ENCODE measurements around the gene GALNT15.

GALNT15 gene

DNA sequence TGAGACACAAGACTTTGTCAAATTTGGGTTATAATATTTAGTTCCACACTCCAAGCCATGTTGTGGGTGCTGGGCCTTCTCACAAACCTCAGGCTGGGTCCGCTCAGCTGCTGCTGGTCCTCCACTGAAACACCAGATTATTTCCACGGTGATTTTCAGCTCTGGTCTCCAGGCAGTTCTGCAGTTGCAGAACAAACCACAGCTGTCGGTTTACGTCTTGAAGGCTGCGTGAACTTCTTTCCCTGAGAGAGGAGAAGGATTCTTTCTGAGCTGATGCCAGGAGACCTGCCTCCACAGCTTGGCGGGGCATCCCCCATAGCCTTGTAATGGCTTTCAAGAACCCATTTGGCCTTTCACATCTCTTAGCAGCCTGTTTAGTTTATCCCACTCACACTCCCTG, 16.2 kb downstream of the GALNT15 start:
- Histone ChIP-seq H2AK5ac (ENCODE audit: low read length) (no peak overlapping the region), H3K4ac (ENCODE audit: low read depth, low read length) (no peak overlapping the region), H3K9me3 (ENCODE audit: insufficient read depth, low read depth, low read length) (no peaks in the 10 kb centered on the region), H3K23ac (ENCODE audit: low read length) (no peak overlapping the region), H3K14ac (ENCODE audit: low read length) (no peak overlapping the region), H3K18ac (ENCODE audit: low read length) (no peak overlapping the region), H3K27me3 (ENCODE audit: insufficient read depth, low read length) (no peaks in the 10 kb centered on the region), H2AFZ (ENCODE audit: insufficient read depth, low read length, poor library complexity) (no peak overlapping the region), H4K12ac (ENCODE audit: low read depth, low read length) (no peak overlapping the region), H3K4me1 (ENCODE audit: control insufficient read depth in 1 of 2, insufficient read depth in 2 of 2, low read length in 2 of 2) (no peaks in the 10 kb centered on the region), H2BK12ac (ENCODE audit: low read length) (no peak overlapping the region), H4K91ac (ENCODE audit: low read depth, low read length) (no peak overlapping the region), H3K36me3 (ENCODE audit: control insufficient read depth in 1 of 2, insufficient read depth in 2 of 2, low read length in 2 of 2) (no peaks in the 10 kb centered on the region), H3K4me3 (ENCODE audit: low read depth, low read length) (no peak overlapping the region), H2BK120ac (ENCODE audit: insufficient read depth, low read length, poor library complexity) (no peak overlapping the region), H3K9ac (ENCODE audit: low read length) (no peak overlapping the region), H4K8ac (ENCODE audit: low read depth, low read length) (no peak overlapping the region), H3K4me2 (ENCODE audit: low read length) (no peak overlapping the region), H2BK5ac (ENCODE audit: low read depth, low read length, poor library complexity) (no peak overlapping the region), H3K79me1 (ENCODE audit: low read length) (no peaks in the 10 kb centered on the region), H3K79me2 (ENCODE audit: control insufficient read depth, insufficient read depth, low read length, poor library complexity) (no peaks in the 10 kb centered on the region), H3K27ac (ENCODE audit: low read depth, low read length) (no peak overlapping the region)
- no CpG with 5 or more reads among the region's 6 CpGs for WGBS (ENCODE audit: extremely low coverage, insufficient coverage, insufficient read length)
- no peak for DNase-seq

DNA sequence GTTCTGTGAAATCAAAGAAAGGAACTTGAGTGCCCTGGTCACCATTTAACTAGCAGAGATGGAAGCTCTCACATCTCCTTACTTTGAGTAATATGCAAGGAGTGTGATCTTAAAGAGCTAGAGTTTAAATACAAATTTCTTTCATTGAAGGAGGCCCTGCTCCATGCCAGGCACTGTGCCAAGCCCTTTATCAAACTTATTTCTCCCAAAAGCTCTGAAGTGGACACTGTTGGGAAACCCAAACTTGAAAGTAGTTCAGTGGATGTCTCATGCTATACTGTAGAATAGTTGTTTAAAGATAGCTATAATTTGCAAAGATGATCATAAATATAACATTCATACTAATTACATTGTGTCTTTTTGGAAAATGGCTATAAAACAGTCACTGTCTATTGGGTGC, 17.1 kb downstream of the GALNT15 start:
- Histone ChIP-seq H4K12ac (ENCODE audit: low read depth, low read length) (no peak overlapping the region), H2AK5ac (ENCODE audit: low read length) (no peak overlapping the region), H4K8ac (ENCODE audit: low read depth, low read length) (no peak overlapping the region), H2BK5ac (ENCODE audit: low read depth, low read length, poor library complexity) (no peak overlapping the region), H3K4me2 (ENCODE audit: low read length) (no peak overlapping the region), H3K27me3 (ENCODE audit: insufficient read depth, low read length) (no peaks in the 10 kb centered on the region), H3K36me3 (ENCODE audit: control insufficient read depth in 1 of 2, insufficient read depth in 2 of 2, low read length in 2 of 2) (no peaks in the 10 kb centered on the region), H3K9me3 (ENCODE audit: insufficient read depth, low read depth, low read length) (no peaks in the 10 kb centered on the region), H2AFZ (ENCODE audit: insufficient read depth, low read length, poor library complexity) (no peak overlapping the region), H2BK12ac (ENCODE audit: low read length) (no peak overlapping the region), H3K23ac (ENCODE audit: low read length) (no peak overlapping the region), H3K9ac (ENCODE audit: low read length) (no peak overlapping the region), H3K18ac (ENCODE audit: low read length) (no peak overlapping the region), H3K79me2 (ENCODE audit: control insufficient read depth, insufficient read depth, low read length, poor library complexity) (no peaks in the 10 kb centered on the region), H3K27ac (ENCODE audit: low read depth, low read length) (no peak overlapping the region), H3K14ac (ENCODE audit: low read length) (no peak overlapping the region), H2BK120ac (ENCODE audit: insufficient read depth, low read length, poor library complexity) (no peak overlapping the region), H4K91ac (ENCODE audit: low read depth, low read length) (no peak overlapping the region), H3K4ac (ENCODE audit: low read depth, low read length) (no peak overlapping the region), H3K4me1 (ENCODE audit: control insufficient read depth in 1 of 2, insufficient read depth in 2 of 2, low read length in 2 of 2) (no peaks in the 10 kb centered on the region), H3K79me1 (ENCODE audit: low read length) (no peaks in the 10 kb centered on the region), H3K4me3 (ENCODE audit: low read depth, low read length) (no peak overlapping the region)
- DNase-seq = no peak

GRCh38 chr3:16192176-16192811, 17.8 kb downstream of the GALNT15 start:
- Histone ChIP-seq H3K36me3 (ENCODE audit: control insufficient read depth in 1 of 2, insufficient read depth in 2 of 2, low read length in 2 of 2) (no peaks in the 10 kb centered on the region), H3K23ac (ENCODE audit: low read length) (no peak overlapping the region), H2BK120ac (ENCODE audit: insufficient read depth, low read length, poor library complexity) (no peak overlapping the region), H2BK5ac (ENCODE audit: low read depth, low read length, poor library complexity) (no peak overlapping the region), H3K27me3 (ENCODE audit: insufficient read depth, low read length) (no peaks in the 10 kb centered on the region), H2BK12ac (ENCODE audit: low read length) (no peak overlapping the region), H3K4me1 (ENCODE audit: control insufficient read depth in 1 of 2, insufficient read depth in 2 of 2, low read length in 2 of 2) (no peaks in the 10 kb centered on the region), H4K8ac (ENCODE audit: low read depth, low read length) (no peak overlapping the region), H4K91ac (ENCODE audit: low read depth, low read length) (no peak overlapping the region), H3K4ac (ENCODE audit: low read depth, low read length) (no peak overlapping the region), H3K9me3 (ENCODE audit: insufficient read depth, low read depth, low read length) (no peaks in the 10 kb centered on the region), H2AFZ (ENCODE audit: insufficient read depth, low read length, poor library complexity) (no peak overlapping the region), H3K79me2 (ENCODE audit: control insufficient read depth, insufficient read depth, low read length, poor library complexity) (no peaks in the 10 kb centered on the region), H3K27ac (ENCODE audit: low read depth, low read length) (no peak overlapping the region), H3K4me3 (ENCODE audit: low read depth, low read length) (no peak overlapping the region), H3K4me2 (ENCODE audit: low read length) (no peak overlapping the region), H4K12ac (ENCODE audit: low read depth, low read length) (no peak overlapping the region), H3K14ac (ENCODE audit: low read length) (no peak overlapping the region), H3K18ac (ENCODE audit: low read length) (no peak overlapping the region), H2AK5ac (ENCODE audit: low read length) (no peak overlapping the region), H3K9ac (ENCODE audit: low read length) (no peak overlapping the region), H3K79me1 (ENCODE audit: low read length) (no peaks in the 10 kb centered on the region)
- WGBS (ENCODE audit: extremely low coverage, insufficient coverage, insufficient read length) = no CpG with 5 or more reads among the region's 5 CpGs
- DNase-seq = no peak

- Histone ChIP-seq H3K79me1 (ENCODE audit: low read length) (no peaks in the 10 kb centered on the region), H3K23ac (ENCODE audit: low read length) (no peak overlapping the region), H3K9ac (ENCODE audit: low read length) (no peak overlapping the region), H2AFZ (ENCODE audit: insufficient read depth, low read length, poor library complexity) (no peak overlapping the region), H3K4me2 (ENCODE audit: low read length) (no peak overlapping the region), H3K27ac (ENCODE audit: low read depth, low read length) (no peak overlapping the region), H2BK12ac (ENCODE audit: low read length) (no peak overlapping the region), H4K12ac (ENCODE audit: low read depth, low read length) (no peak overlapping the region), H3K4me3 (ENCODE audit: low read depth, low read length) (no peak overlapping the region), H2BK120ac (ENCODE audit: insufficient read depth, low read length, poor library complexity) (no peak overlapping the region), H3K36me3 (ENCODE audit: control insufficient read depth in 1 of 2, insufficient read depth in 2 of 2, low read length in 2 of 2) (no peaks in the 10 kb centered on the region), H4K91ac (ENCODE audit: low read depth, low read length) (no peak overlapping the region), H3K14ac (ENCODE audit: low read length) (no peak overlapping the region), H2BK5ac (ENCODE audit: low read depth, low read length, poor library complexity) (no peak overlapping the region), H3K27me3 (ENCODE audit: insufficient read depth, low read length) (no peaks in the 10 kb centered on the region), H2AK5ac (ENCODE audit: low read length) (no peak overlapping the region), H3K9me3 (ENCODE audit: insufficient read depth, low read depth, low read length) (peaks cover 2% of the 10 kb centered on the region), H3K79me2 (ENCODE audit: control insufficient read depth, insufficient read depth, low read length, poor library complexity) (no peaks in the 10 kb centered on the region), H3K4me1 (ENCODE audit: control insufficient read depth in 1 of 2, insufficient read depth in 2 of 2, low read length in 2 of 2) (no peaks in the 10 kb centered on the region), H4K8ac (ENCODE audit: low read depth, low read length) (no peak overlapping the region), H3K18ac (ENCODE audit: low read length) (no peak overlapping the region), H3K4ac (ENCODE audit: low read depth, low read length) (no peak overlapping the region)
- WGBS (ENCODE audit: extremely low coverage, insufficient coverage, insufficient read length) = no CpG with 5 or more reads among the region's 4 CpGs
- DNase-seq = no peak
These were observed 23.9 kb downstream of the GALNT15 start for GRCh38 chr3:16198427-16198826.

Measured in trophoblast cell (in vitro differentiated cells and primary cell).